SU-DHL-6 (cell line): Measurements from ENCODE around the gene PCARE.

Source experiments
- EZH2phosphoT487 ChIP-seq: fragments of 200-600 bp; sonication (generic), shearing (Covaris generic); conservative IDR thresholded peaks from 2 replicates; pipeline ENCODE4 v1.6.1; 2018; ENCODE audit warnings: mild to moderate bottlenecking, antibody characterized with exemption, low read length, moderate library complexity, mixed read lengths
- TF ChIP-seq, protein P1 (sequence below): fragments of 200-600 bp; sonication (generic); IDR thresholded peaks from one replicate; pipeline ENCODE4 v1.5.1; 2017; ENCODE audit warnings: antibody characterized with exemption, mild to moderate bottlenecking, low read length, moderate library complexity; ENCODE audit not compliant: insufficient read depth, poor library complexity, severe bottlenecking

DNA sequence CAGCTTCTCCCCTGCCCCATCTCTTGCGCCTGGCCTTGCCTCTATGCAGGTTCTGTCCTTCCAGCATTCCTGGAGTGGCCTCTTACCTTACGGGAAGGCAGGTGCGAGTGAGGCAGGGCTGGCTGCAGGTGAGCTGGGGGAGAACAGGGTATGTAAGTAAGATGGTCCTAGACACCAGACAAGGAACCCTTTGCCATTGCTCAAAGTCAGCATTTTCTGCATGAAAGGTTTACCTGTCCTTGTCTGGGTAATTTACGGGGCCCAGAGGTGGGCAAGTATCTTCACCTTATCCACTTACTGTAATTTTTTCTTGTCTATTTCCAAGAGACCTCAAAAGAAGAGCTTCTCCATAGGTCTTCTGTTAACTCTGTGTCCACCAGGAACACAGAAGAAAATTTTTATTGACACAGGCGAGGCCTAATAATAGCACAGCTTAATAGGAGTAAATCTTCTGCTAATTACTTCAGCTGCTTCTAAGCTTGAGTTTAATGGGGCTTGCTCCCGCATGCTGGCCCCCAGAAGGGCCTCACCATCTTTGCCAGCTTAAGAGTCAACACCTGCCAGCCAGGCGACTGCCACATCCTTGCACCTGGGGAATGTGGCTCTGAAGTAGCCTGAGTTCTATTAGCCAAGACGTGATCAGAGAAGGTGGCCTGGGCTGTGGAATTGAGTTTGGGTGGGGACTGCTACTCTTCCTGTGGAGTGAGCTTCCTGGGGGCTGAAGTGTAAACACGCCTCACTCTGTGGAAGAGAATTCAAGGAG lies 27.1 kb downstream of the PCARE start:
- TF ChIP-seq, protein P1, sequence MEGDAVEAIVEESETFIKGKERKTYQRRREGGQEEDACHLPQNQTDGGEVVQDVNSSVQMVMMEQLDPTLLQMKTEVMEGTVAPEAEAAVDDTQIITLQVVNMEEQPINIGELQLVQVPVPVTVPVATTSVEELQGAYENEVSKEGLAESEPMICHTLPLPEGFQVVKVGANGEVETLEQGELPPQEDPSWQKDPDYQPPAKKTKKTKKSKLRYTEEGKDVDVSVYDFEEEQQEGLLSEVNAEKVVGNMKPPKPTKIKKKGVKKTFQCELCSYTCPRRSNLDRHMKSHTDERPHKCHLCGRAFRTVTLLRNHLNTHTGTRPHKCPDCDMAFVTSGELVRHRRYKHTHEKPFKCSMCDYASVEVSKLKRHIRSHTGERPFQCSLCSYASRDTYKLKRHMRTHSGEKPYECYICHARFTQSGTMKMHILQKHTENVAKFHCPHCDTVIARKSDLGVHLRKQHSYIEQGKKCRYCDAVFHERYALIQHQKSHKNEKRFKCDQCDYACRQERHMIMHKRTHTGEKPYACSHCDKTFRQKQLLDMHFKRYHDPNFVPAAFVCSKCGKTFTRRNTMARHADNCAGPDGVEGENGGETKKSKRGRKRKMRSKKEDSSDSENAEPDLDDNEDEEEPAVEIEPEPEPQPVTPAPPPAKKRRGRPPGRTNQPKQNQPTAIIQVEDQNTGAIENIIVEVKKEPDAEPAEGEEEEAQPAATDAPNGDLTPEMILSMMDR = no peak
- TF ChIP-seq EZH2phosphoT487 = no peak
